Measurements from ENCODE around the gene KRTAP5-2. TPM values are rescaled to one million over a fixed set of nuclear protein-coding genes. Genes with fewer than 3 reads are reported as not detected.

The KRTAP5-2 gene
- total RNA-seq, 2 donors from 2014 or later: not detected

- peaks cover 9% of the 10 kb centered on the region for H3K4me1 ChIP-seq (replicated peaks)
- intact Hi-C loops (cut with DNase I): loop anchor here (2.0 kb wide), 1 partner anchor 27 kb away; no protein-coding TSS in a partner anchor
- H3K27ac ChIP-seq: no peak overlapping the region
- DNase-seq (ENCODE audit: low spot score): no peak
- no peaks in the 10 kb centered on the region for H3K36me3 ChIP-seq
- H3K4me3 ChIP-seq: peak overlapping the region in 1 of 2 donors; percentile 30
- TF ChIP-seq POLR2AphosphoS5 (IDR thresholded peaks at IDR 0.05): no peak
- TF ChIP-seq POLR2A (IDR thresholded peaks at IDR 0.05): no peak
- no peak for TF ChIP-seq CTCF (IDR thresholded peaks at IDR 0.05)
- no peaks in the 10 kb centered on the region for H3K9me3 ChIP-seq
- 17% methylated on average over 33 of the region's 33 CpGs for WGBS
- H3K27me3 ChIP-seq (replicated peaks; ENCODE audit: insufficient read depth): peaks cover 16% of the 10 kb centered on the region
These were observed 50.5 kb downstream of the KRTAP5-2 start for GRCh38 chr11:1547467-1548098.

Other genes starting within 250 kb of the KRTAP5-2 start
- 10 to 100 TPM in 1 of 2 donors, under 1 TPM in 1; 0.96 to 29.7 TPM for gene BRSK2, start 208.4 kb downstream of the KRTAP5-2 start, total RNA-seq
- 10 to 100 TPM; 39.3 to 46.5 TPM for gene MOB2, start 111.5 kb downstream of the KRTAP5-2 start, total RNA-seq
- gene DUSP8, start 26.0 kb downstream of the KRTAP5-2 start, total RNA-seq: 10 to 100 TPM in 1 of 2 donors, 1 to 10 TPM in 1; 8.8 to 17.2 TPM
- gene KRTAP5-1, start 13.0 kb downstream of the KRTAP5-2 start, total RNA-seq: not detected
- not detected for gene KRTAP5-3, start 10.2 kb upstream of the KRTAP5-2 start, total RNA-seq
- gene KRTAP5-4, start 23.8 kb upstream of the KRTAP5-2 start, total RNA-seq: not detected
- gene KRTAP5-5, start 31.5 kb upstream of the KRTAP5-2 start, total RNA-seq: not detected
- gene KRTAP5-6, start 98.9 kb upstream of the KRTAP5-2 start, total RNA-seq: not detected
- 1 to 10 TPM; 2.6 to 3.1 TPM for gene IFITM10, start 152.3 kb upstream of the KRTAP5-2 start, total RNA-seq
- gene CTSD, start 165.6 kb upstream of the KRTAP5-2 start, total RNA-seq: 100 to 1,000 TPM; 497 to 983 TPM
- 1 to 10 TPM; 1.7 to 4.1 TPM for gene SYT8, start 236.7 kb upstream of the KRTAP5-2 start, total RNA-seq
- 1 to 10 TPM in 1 of 2 donors, not detected in 1; 5.5 TPM for gene TNNI2, start 240.7 kb upstream of the KRTAP5-2 start, total RNA-seq

Data from prostate gland (tissue), 2 donors.